ENCODE measurements around the gene GDI1. TPM values are rescaled to one million over a fixed set of nuclear protein-coding genes. Genes with fewer than 3 reads are reported as not detected.

GDI1 gene
- total and polyA plus RNA-seq, 2 donors (not counting 1 experiment from before 2014, with no cell fraction given), result 199 to 311 TPM

GRCh38 chrX:154417157-154417556 lies 19.8 kb upstream of the GDI1 start:
- no peak for DNase-seq
- Histone ChIP-seq H3K27me3 (replicated peaks in 1 of 4; ENCODE audit: control extremely low read depth in 1 of 4, control insufficient read depth in 3 of 4, insufficient read depth in 4 of 4, low read length in 3 of 4) (no peaks in the 10 kb centered on the region), H3K4me1 (ENCODE audit: control insufficient read depth in 2 of 2, insufficient read depth in 2 of 2, low read length in 2 of 2) (peaks cover 4 to 11% of the 10 kb centered on the region in 2 donors), H3K9me3 (ENCODE audit: control extremely low read depth in 1 of 3, control insufficient read depth in 2 of 3, insufficient read depth in 1 of 3, low read length in 2 of 3) (no peaks in the 10 kb centered on the region), H3K27ac (ENCODE audit: low read length in 2 of 2) (no peak overlapping the region), H3K79me2 (ENCODE audit: control insufficient read depth, insufficient read depth, low read length) (no peaks in the 10 kb centered on the region), H3K4me3 (ENCODE audit: control extremely low read depth in 1 of 5, extremely low read depth in 1 of 5, insufficient read depth in 1 of 5, low read depth in 2 of 5, low read length in 4 of 5) (no peak overlapping the region), H4K20me1 (ENCODE audit: control insufficient read depth, insufficient read depth, low read length, poor library complexity, severe bottlenecking) (no peaks in the 10 kb centered on the region), H3K36me3 (replicated peaks in 1 of 2; ENCODE audit: control extremely low read depth in 1 of 2, control insufficient read depth in 1 of 2, extremely low read depth in 1 of 2, insufficient read depth in 2 of 2, low read length in 1 of 2) (peaks cover 0 to 3% of the 10 kb centered on the region in 2 experiments), H2AFZ (ENCODE audit: insufficient read depth, low read depth, low read length, poor library complexity, severe bottlenecking) (no peak overlapping the region), H3K9ac (ENCODE audit: low read length) (no peak overlapping the region), H3K4me2 (replicated peaks; ENCODE audit: low read depth, low read length, poor library complexity, severe bottlenecking) (no peak overlapping the region)
- no peak for TF ChIP-seq CTCF (IDR thresholded peaks at IDR 0.05)
- TF ChIP-seq EZH2 (IDR thresholded peaks at IDR 0.05; ENCODE audit: borderline replicate concordance, insufficient read depth, low read depth, low read length, poor library complexity, severe bottlenecking), result no peak
- ChIA-PET POLR2A (interaction anchor here (0.7 kb wide), 1 partner anchor 70 kb away, joined by 3 read pairs; no protein-coding TSS in a partner anchor), CTCF (no interaction called here)
- intact Hi-C loops (cut with micrococcal nuclease), result no loop called here
- no peak for ATAC-seq (ENCODE audit: low read depth)
- no peak overlapping the region for H3K4me3 Mint-ChIP-seq
- H3K27me3 Mint-ChIP-seq, result no peaks in the 10 kb centered on the region
- 90% methylated on average over 2 of the region's 7 CpGs for WGBS (ENCODE audit: insufficient coverage)
- H3K4me1 Mint-ChIP-seq, result peaks cover 12% of the 10 kb centered on the region
- no peaks in the 10 kb centered on the region for H3K9me3 Mint-ChIP-seq (ENCODE audit: insufficient read depth)
- H3K27ac Mint-ChIP-seq, result no peak overlapping the region

- H3K27ac Mint-ChIP-seq, result peak overlapping the region; percentile 50
- POLR2A ChIA-PET, result no interaction called here
Observed at GRCh38 chrX:154419189-154419588, 17.8 kb upstream of the GDI1 start.

More at GRCh38 chrX:154419189-154419588, 17.8 kb upstream of the GDI1 start:
- no peaks in the 10 kb centered on the region for H3K4me1 ChIP-seq (ENCODE audit: control insufficient read depth in 2 of 2, insufficient read depth in 2 of 2, low read length in 2 of 2)
- Mint-ChIP-seq H3K27me3 (no peaks in the 10 kb centered on the region), H3K4me1 (peaks cover 4% of the 10 kb centered on the region), H3K9me3 (ENCODE audit: insufficient read depth) (no peaks in the 10 kb centered on the region), H3K4me3 (no peak overlapping the region)
- H3K4me3 ChIP-seq (ENCODE audit: control extremely low read depth in 1 of 5, extremely low read depth in 1 of 5, insufficient read depth in 1 of 5, low read depth in 2 of 5, low read length in 4 of 5), result no peak overlapping the region
- peaks cover 0 to 3% of the 10 kb centered on the region in 2 experiments for H3K36me3 ChIP-seq (replicated peaks in 1 of 2; ENCODE audit: control extremely low read depth in 1 of 2, control insufficient read depth in 1 of 2, extremely low read depth in 1 of 2, insufficient read depth in 2 of 2, low read length in 1 of 2)
- TF ChIP-seq CTCF (IDR thresholded peaks at IDR 0.05) (no peak), EZH2 (IDR thresholded peaks at IDR 0.05; ENCODE audit: borderline replicate concordance, insufficient read depth, low read depth, low read length, poor library complexity, severe bottlenecking) (no peak)
- H2AFZ ChIP-seq (ENCODE audit: insufficient read depth, low read depth, low read length, poor library complexity, severe bottlenecking), result no peak overlapping the region
- DNase-seq, result peak; percentile 47
- WGBS (ENCODE audit: insufficient coverage), result 90% methylated on average over 2 of the region's 8 CpGs
- no peaks in the 10 kb centered on the region for H4K20me1 ChIP-seq (ENCODE audit: control insufficient read depth, insufficient read depth, low read length, poor library complexity, severe bottlenecking)
- intact Hi-C loops (cut with micrococcal nuclease), result no loop called here
- H3K79me2 ChIP-seq (ENCODE audit: control insufficient read depth, insufficient read depth, low read length), result no peaks in the 10 kb centered on the region
- CTCF ChIA-PET, result no interaction called here
- H3K9ac ChIP-seq (ENCODE audit: low read length), result no peak overlapping the region
- no peaks in the 10 kb centered on the region for H3K27me3 ChIP-seq (replicated peaks in 1 of 4; ENCODE audit: control extremely low read depth in 1 of 4, control insufficient read depth in 3 of 4, insufficient read depth in 4 of 4, low read length in 3 of 4)
- no peaks in the 10 kb centered on the region for H3K9me3 ChIP-seq (ENCODE audit: control extremely low read depth in 1 of 3, control insufficient read depth in 2 of 3, insufficient read depth in 1 of 3, low read length in 2 of 3)
- no peak overlapping the region for H3K4me2 ChIP-seq (replicated peaks; ENCODE audit: low read depth, low read length, poor library complexity, severe bottlenecking)
- peak; percentile 54 for ATAC-seq (ENCODE audit: low read depth)
- no peak overlapping the region for H3K27ac ChIP-seq (ENCODE audit: low read length in 2 of 2)

All from B cell (primary cell).